Mucosa of rectum (tissue), 2 donors: ENCODE data around the gene TAF3.

ENCODE experiments used
- H3K27ac ChIP-seq, 2 donors: one replicate each; pipeline ENCODE4 v1.7.0; 2013; ENCODE audit warnings: inconsistent platforms in 2 of 2, low read depth in 2 of 2, low read length in 2 of 2
- H3K27me3 ChIP-seq, 2 donors: one replicate each; pipeline ENCODE4 v1.7.0; 2013; ENCODE audit warnings: low read length in 2 of 2; ENCODE audit not compliant: control insufficient read depth in 2 of 2, insufficient read depth in 2 of 2
- H3K36me3 ChIP-seq, 2 donors: one replicate each; pipeline ENCODE4 v1.7.0; 2013; ENCODE audit warnings: low read length in 2 of 2; ENCODE audit not compliant: control insufficient read depth in 2 of 2, insufficient read depth in 2 of 2
- H3K4me1 ChIP-seq, 2 donors: one replicate each; pipeline ENCODE4 v1.7.0; 2013; ENCODE audit warnings: low read length in 2 of 2, mild to moderate bottlenecking in 1 of 2; ENCODE audit not compliant: control insufficient read depth in 2 of 2, insufficient read depth in 2 of 2
- H3K4me3 ChIP-seq, 2 donors: one replicate each; pipeline ENCODE4 v1.7.0; 2013; ENCODE audit warnings: low read length in 2 of 2
- H3K9ac ChIP-seq, 2 donors: one replicate each; pipeline ENCODE4 v1.7.0; 2013; ENCODE audit warnings: low read length in 2 of 2, low read depth in 1 of 2, mild to moderate bottlenecking in 1 of 2
- H3K9me3 ChIP-seq, 2 donors: one replicate each; pipeline ENCODE4 v1.7.0; 2013; ENCODE audit warnings: low read length in 2 of 2; ENCODE audit not compliant: control insufficient read depth in 2 of 2
- donor health status: healthy.
- donor health status: Normal muscosa, but diverticular disease.

Gene TAF3

GRCh38 chr10:7956508-7956907 is 138.2 kb downstream of the TAF3 start:
- no peaks in the 10 kb centered on the region for H3K36me3 ChIP-seq

DNA sequence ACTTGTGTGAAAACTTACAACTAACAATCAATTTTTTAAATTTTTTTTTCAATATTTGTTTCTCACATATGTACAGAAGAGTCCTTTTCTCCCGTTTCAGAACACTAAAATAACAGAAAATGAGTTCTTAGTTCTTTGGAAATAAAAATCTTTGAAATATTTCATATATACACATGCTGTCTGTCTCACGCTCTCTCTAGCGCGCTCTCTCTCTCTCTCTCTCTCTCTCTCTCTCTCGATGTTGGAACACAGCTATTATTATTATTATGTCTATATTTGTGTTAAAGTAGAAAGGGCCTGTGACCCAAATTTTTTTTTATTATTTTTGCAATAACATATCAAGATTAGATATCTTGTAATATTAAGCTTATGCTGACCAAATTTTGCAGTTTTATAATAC is 139.3 kb downstream of the TAF3 start:
- H3K4me3 ChIP-seq, result no peak overlapping the region
- no peaks in the 10 kb centered on the region for H3K4me1 ChIP-seq
- H3K9me3 ChIP-seq, result no peaks in the 10 kb centered on the region
- no peak overlapping the region for H3K27ac ChIP-seq
- no peaks in the 10 kb centered on the region for H3K27me3 ChIP-seq
- no peaks in the 10 kb centered on the region for H3K36me3 ChIP-seq
- H3K9ac ChIP-seq, result no peak overlapping the region

More at GRCh38 chr10:7956508-7956907, 138.2 kb downstream of the TAF3 start:
- H3K4me1 ChIP-seq, result no peaks in the 10 kb centered on the region
- H3K9ac ChIP-seq, result no peak overlapping the region
- no peaks in the 10 kb centered on the region for H3K9me3 ChIP-seq
- H3K27ac ChIP-seq, result no peak overlapping the region
- H3K4me3 ChIP-seq, result no peak overlapping the region
- H3K27me3 ChIP-seq, result no peaks in the 10 kb centered on the region

- Histone ChIP-seq H3K9me3 (no peaks in the 10 kb centered on the region), H3K27me3 (no peaks in the 10 kb centered on the region), H3K27ac (no peak overlapping the region), H3K36me3 (no peaks in the 10 kb centered on the region), H3K4me3 (no peak overlapping the region), H3K4me1 (no peaks in the 10 kb centered on the region), H3K9ac (no peak overlapping the region)
Measured at GRCh38 chr10:7958442-7958841, 140.1 kb downstream of the TAF3 start.

GRCh38 chr10:7960108-7960507 is 141.8 kb downstream of the TAF3 start:
- H3K36me3 ChIP-seq, result peaks cover 4 to 6% of the 10 kb centered on the region in 2 donors
- no peaks in the 10 kb centered on the region for H3K27me3 ChIP-seq
- no peak overlapping the region for H3K9ac ChIP-seq
- H3K27ac ChIP-seq, result no peak overlapping the region
- H3K9me3 ChIP-seq, result no peaks in the 10 kb centered on the region
- H3K4me1 ChIP-seq, result no peaks in the 10 kb centered on the region
- no peak overlapping the region for H3K4me3 ChIP-seq

GRCh38 chr10:7962592-7962991 is 144.3 kb downstream of the TAF3 start:
- Histone ChIP-seq H3K4me1 (no peaks in the 10 kb centered on the region), H3K4me3 (no peak overlapping the region), H3K36me3 (peaks cover 4 to 6% of the 10 kb centered on the region in 2 donors), H3K9me3 (no peaks in the 10 kb centered on the region), H3K27me3 (no peaks in the 10 kb centered on the region), H3K9ac (no peak overlapping the region), H3K27ac (no peak overlapping the region)

DNA sequence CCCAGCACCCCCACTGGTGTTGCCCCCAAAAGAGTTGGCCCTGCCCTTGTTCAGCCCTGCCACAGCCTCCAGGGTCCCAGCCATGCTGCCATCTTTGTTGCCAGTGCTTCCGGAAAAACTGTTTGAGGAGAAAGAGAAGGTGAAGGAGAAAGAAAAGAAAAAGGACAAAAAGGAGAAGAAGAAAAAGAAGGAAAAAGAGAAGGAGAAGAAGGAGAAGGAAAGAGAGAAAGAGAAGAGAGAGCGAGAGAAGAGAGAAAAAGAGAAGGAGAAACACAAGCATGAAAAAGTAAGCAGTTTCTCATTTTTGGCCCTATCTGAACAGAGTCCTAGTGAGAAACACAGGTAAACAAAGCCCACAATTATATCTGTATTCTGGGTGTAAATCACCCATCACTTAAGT is 147.2 kb downstream of the TAF3 start:
- no peaks in the 10 kb centered on the region for H3K4me1 ChIP-seq
- no peak overlapping the region for H3K27ac ChIP-seq
- no peaks in the 10 kb centered on the region for H3K27me3 ChIP-seq
- H3K9me3 ChIP-seq, result no peaks in the 10 kb centered on the region
- H3K4me3 ChIP-seq, result no peak overlapping the region
- H3K36me3 ChIP-seq, result peaks cover 4 to 6% of the 10 kb centered on the region in 2 donors
- H3K9ac ChIP-seq, result no peak overlapping the region

- Histone ChIP-seq H3K9ac (no peak overlapping the region), H3K9me3 (no peaks in the 10 kb centered on the region), H3K36me3 (peaks cover 4 to 6% of the 10 kb centered on the region in 2 donors), H3K4me1 (no peaks in the 10 kb centered on the region), H3K27me3 (no peaks in the 10 kb centered on the region), H3K27ac (no peak overlapping the region), H3K4me3 (no peak overlapping the region)
Measured at GRCh38 chr10:7967035-7967434, 148.7 kb downstream of the TAF3 start.

DNA sequence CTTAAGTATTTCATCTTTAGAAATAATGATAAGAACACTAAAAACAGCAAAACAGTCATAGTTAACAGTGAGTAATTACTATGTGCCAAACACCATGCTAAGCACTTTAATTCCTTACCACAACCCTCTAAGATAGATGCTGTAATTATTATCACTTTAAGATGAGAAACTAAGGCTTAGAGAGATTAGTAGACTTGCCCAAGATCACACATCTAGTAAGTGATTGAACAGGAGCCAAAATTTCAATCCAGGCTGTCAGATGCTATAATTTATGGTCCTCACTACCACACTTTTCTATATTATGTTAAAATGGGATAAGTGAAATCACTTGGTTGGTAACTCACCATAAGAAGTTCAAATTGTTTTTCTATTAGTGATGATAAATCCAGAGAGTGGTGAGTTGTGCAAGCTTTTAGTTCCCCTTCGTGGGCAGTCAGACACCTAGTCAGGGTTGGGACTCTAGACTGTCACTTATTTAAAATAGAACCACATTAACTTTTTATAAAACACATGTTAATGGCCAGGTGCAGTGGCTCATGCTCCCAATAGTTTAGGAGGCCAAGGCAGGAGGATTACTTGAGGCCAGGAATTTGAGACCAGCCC is 150.3 kb downstream of the TAF3 start:
- Histone ChIP-seq H3K9ac (no peak overlapping the region), H3K27me3 (no peaks in the 10 kb centered on the region), H3K9me3 (no peaks in the 10 kb centered on the region), H3K4me1 (no peaks in the 10 kb centered on the region), H3K36me3 (peaks cover 4 to 6% of the 10 kb centered on the region in 2 donors), H3K27ac (no peak overlapping the region), H3K4me3 (no peak overlapping the region)

DNA sequence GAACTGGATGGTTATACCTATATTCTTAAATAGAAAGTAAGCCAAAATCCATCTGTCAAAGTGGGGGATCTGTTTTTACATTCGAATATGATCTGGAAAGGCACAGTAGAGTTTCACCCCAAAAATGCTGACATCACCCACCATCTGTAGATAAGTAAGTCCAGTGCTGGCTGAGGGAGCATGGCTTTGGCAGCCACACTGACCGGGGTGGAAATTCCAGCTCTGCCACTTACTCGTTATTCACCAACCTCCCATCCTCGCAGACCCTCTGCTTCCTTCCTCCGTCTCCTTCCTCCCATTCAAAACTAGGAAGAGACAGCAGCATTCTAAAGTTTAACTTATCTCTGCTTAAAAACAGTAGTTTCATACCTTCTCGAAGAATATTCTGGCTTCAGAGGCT is 151.3 kb downstream of the TAF3 start:
- Histone ChIP-seq H3K4me1 (no peaks in the 10 kb centered on the region), H3K9me3 (no peaks in the 10 kb centered on the region), H3K27ac (no peak overlapping the region), H3K4me3 (no peak overlapping the region), H3K36me3 (peaks cover 0 to under 1% of the 10 kb centered on the region in 2 donors), H3K27me3 (no peaks in the 10 kb centered on the region), H3K9ac (no peak overlapping the region)

DNA sequence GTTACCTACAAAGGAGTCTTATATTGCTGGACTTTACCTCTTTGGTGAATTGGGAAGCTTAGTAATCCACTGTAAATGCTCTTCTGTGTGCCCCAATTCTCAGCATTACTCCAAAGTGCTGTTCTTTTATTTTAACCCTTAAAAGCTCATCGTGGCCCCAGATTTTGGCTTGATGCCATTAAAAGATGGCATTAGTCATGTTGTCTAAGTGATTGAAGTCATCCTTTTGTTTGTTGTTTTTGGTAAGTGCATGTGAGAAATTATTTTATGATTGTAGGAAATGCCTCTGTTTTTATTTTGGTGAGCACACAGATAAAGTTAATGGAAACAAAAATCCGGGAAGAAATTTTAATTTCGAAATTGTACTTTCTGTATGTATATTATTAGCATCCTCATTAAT is 153.6 kb downstream of the TAF3 start:
- Histone ChIP-seq H3K36me3 (no peaks in the 10 kb centered on the region), H3K4me1 (no peaks in the 10 kb centered on the region), H3K9me3 (no peaks in the 10 kb centered on the region), H3K27me3 (no peaks in the 10 kb centered on the region), H3K9ac (no peak overlapping the region), H3K4me3 (no peak overlapping the region), H3K27ac (no peak overlapping the region)

DNA sequence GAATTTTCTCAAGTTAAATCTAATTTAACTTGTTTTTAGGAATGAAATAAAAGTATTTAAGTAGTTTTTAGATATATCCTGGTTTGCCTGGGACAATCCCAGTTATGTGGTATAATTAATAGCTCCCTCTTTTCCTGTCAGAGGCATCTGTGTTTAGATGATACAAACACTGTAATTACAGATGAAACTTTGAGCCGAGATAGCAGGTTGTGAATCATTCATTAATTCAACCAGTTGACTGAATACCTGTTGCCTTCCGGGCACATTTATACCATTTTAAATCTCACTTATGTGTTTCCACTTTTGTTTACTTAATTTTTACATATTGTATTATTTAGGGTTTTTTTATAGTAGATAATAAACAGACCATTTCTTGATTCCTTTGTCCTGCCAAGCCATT is 154.1 kb downstream of the TAF3 start:
- no peak overlapping the region for H3K4me3 ChIP-seq
- no peaks in the 10 kb centered on the region for H3K9me3 ChIP-seq
- H3K4me1 ChIP-seq, result no peaks in the 10 kb centered on the region
- no peak overlapping the region for H3K9ac ChIP-seq
- H3K36me3 ChIP-seq, result no peaks in the 10 kb centered on the region
- H3K27me3 ChIP-seq, result no peaks in the 10 kb centered on the region
- H3K27ac ChIP-seq, result no peak overlapping the region
